ENCODE results near the gene PTGDR2.

The PTGDR2 gene

DNA sequence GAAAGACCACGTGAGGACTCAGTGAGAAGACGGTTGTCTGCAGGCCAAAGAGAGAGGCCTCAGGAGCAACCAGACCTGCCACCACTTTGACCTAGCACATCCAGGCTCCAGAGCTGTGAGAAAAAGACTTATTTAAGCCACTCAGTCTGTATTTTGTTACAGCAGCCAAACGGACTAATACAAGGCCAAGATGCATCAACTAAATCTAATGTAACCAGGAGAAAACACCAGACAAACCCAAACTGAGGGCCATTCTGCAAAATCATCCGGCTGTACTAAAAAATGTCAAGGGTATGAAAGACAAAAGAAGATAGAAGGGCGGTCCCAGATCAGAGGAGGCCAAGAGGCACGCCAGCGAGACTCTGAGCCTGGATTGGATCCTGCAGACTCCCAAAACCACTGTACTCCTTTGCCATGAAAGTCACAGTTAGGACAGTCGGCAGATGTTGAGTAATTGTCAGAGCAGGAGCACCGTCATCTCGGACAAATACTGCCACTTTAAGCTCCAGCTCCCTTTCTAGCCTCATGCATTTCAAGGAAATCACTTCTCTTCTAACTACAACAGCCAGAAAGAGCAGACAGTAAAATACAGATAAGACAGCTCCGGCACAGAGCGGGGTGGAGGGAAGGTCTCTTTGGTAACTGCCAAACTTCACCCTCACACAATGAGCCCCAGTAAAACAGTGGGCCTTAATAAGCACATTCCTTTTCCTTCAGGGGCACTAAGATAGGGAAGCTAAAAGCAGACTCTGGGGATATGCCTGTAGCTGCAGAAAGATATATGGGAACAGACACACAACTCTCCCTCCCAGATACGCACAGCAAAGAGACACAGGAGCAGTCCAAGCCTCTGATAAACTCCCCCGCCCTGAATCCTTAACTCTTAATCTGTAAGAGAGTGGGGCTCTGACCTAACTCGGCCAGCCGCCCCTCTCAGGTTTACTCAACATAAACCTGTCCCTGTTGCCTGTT is 8.1 kb upstream of the PTGDR2 start:
- no peak overlapping the region for H3K4me3 ChIP-seq (replicated peaks; ENCODE audit: low read depth, low read length)
- TF ChIP-seq, protein P1, sequence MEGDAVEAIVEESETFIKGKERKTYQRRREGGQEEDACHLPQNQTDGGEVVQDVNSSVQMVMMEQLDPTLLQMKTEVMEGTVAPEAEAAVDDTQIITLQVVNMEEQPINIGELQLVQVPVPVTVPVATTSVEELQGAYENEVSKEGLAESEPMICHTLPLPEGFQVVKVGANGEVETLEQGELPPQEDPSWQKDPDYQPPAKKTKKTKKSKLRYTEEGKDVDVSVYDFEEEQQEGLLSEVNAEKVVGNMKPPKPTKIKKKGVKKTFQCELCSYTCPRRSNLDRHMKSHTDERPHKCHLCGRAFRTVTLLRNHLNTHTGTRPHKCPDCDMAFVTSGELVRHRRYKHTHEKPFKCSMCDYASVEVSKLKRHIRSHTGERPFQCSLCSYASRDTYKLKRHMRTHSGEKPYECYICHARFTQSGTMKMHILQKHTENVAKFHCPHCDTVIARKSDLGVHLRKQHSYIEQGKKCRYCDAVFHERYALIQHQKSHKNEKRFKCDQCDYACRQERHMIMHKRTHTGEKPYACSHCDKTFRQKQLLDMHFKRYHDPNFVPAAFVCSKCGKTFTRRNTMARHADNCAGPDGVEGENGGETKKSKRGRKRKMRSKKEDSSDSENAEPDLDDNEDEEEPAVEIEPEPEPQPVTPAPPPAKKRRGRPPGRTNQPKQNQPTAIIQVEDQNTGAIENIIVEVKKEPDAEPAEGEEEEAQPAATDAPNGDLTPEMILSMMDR (IDR thresholded peaks at IDR 0.05; ENCODE audit: low read depth, low read length, missing control alignments): no peak
- no peak for DNase-seq (ENCODE audit: extremely low read depth, low read depth)

DNA sequence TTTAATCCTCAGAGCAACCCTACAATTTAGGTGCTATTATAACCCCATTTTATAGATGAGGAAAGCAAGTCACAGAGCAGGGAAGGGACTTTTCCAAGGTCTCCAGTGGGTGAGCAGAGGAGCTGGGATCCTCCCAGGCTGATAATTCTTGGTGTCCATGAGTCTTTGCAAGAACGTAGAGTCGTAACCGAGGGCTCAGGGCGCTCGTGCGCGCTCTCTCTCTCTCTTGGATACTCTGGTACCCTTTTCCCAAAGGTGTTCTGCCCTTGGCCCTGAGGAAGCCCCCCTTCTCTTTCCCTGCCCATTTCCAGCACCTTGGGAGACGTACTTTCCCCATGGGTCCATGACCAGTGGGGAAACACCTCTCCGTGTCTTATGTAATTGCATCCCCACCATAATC is 6.4 kb upstream of the PTGDR2 start:
- TF ChIP-seq, protein P1 (IDR thresholded peaks at IDR 0.05; ENCODE audit: low read depth, low read length, missing control alignments): no peak
- H3K4me3 ChIP-seq (replicated peaks; ENCODE audit: low read depth, low read length): no peak overlapping the region
- DNase-seq (ENCODE audit: extremely low read depth, low read depth): no peak

DNA sequence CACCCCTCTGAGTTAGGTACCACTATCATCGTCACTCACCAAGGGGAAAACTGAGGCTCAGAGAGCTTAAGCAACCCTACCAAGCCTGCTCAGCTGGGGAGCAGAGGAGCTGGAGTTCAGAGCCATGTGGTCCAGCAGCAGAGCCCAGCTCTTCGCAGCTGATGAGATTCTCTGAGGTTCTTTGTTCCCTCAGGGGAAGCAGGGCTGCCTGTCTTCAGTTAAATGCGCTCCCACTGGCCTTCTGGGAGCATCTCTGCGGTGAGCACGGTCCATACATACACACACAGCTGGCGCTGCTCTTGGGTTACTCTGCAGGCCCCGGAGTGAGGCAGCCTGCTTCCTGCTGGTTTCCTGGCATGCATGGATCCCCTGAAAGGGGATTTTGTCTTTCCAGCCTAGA is 5.2 kb upstream of the PTGDR2 start:
- H3K4me3 ChIP-seq (replicated peaks; ENCODE audit: low read depth, low read length): no peak overlapping the region
- no peak for DNase-seq (ENCODE audit: extremely low read depth, low read depth)
- TF ChIP-seq, protein P1 (IDR thresholded peaks at IDR 0.05; ENCODE audit: low read depth, low read length, missing control alignments): no peak

DNA sequence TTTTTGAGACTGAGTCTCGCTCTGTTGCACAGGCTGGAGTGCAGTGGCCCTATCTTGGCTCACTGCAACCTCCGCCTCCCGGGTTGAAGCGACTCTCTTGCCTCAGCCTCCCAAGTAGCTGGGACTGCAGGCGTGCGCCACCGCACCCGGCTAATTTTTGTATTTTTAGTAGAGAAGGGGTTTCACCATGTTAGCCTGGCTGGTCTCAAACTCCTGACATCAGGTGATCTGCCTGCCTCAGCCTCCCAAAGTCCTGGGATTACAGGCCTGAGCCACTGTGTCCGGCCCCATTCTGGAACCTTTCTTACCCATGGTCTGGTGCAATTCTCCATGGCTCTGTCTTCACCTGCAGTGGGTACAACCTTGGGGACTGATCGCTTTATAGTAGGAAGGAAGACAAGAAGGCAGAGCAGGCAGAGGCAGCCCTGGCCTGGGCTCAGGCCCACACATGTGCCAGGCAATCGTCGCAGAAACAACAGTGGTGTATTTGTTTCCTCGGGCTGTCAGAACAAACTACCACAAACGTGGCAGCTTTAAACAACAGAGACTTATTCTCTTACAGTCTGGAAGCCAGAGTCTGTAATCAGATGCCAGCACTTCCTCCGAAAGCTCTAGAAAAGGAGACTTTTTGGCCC is 4.0 kb upstream of the PTGDR2 start:
- H3K4me3 ChIP-seq (replicated peaks; ENCODE audit: low read depth, low read length): no peak overlapping the region
- TF ChIP-seq, protein P1 (IDR thresholded peaks at IDR 0.05; ENCODE audit: low read depth, low read length, missing control alignments): no peak
- no peak for DNase-seq (ENCODE audit: extremely low read depth, low read depth)

DNA sequence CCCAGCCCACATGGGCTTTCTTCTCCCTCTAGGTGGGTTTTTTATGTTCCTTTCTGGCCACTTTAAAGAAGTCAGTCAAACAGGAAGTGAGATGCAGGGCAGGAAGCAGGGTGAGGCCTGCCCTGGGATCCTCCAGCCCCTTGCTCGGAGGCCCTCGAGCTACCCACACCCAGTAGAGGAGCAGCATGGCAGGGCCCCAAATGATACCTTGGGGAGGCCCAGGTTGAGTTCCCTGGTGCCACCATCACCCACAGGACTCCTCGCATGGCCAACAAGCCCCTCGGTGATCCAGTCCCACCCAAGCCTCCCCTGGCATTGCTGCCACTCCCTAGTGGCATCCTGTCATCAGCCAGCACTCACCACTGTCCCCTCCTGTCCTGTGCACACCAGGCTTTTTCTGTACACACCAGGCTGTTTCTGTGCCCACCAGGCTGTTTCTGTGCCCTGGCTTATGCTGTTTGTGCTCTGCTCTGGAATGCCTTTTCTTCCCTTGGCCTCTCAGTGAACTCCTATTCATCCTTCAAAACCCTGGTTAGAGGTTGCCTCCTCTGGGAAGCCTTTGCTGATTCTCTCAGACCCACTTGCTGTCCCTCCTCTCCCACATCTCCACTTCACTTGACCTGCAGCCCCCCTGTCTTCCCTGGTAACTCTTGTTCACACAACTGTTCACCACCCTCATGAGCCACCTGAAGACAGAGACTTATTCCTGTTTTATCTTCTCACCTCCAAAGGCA is 3.1 kb upstream of the PTGDR2 start:
- H3K4me3 ChIP-seq (replicated peaks; ENCODE audit: low read depth, low read length): no peak overlapping the region
- TF ChIP-seq, protein P1 (IDR thresholded peaks at IDR 0.05; ENCODE audit: low read depth, low read length, missing control alignments): no peak
- DNase-seq (ENCODE audit: extremely low read depth, low read depth): no peak

DNA sequence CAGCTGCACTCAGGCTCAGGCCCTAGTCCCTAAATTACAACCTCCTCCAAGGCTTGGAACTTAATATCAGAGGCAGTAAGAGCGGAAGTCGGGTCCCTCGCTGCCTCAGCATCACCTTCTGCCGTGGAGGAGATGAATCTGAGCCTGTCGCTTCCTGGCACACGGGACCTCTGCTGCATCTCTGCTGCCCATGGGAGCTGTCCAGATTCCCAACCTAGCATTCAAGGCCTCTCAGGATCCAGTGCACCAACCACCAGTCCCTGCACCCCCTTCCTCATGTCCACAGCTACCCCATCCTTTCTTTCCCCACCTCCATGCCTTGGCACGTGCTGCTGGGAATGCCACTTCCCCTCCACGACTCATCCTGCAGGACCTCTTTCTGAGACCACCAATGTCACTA is 2.5 kb upstream of the PTGDR2 start:
- TF ChIP-seq, protein P1 (IDR thresholded peaks at IDR 0.05; ENCODE audit: low read depth, low read length, missing control alignments): no peak
- no peak overlapping the region for H3K4me3 ChIP-seq (replicated peaks; ENCODE audit: low read depth, low read length)
- no peak for DNase-seq (ENCODE audit: extremely low read depth, low read depth)

Data from HFF-Myc (cell line).